Measurements from ENCODE around the gene PLD4. TPM values are rescaled to one million over a fixed set of nuclear protein-coding genes. Genes with fewer than 3 reads are reported as not detected.
"Not testable (repeated sequence)": the region's sequence is repeated elsewhere in the genome, so short reads cannot be mapped to it uniquely, and the experiment has no call there.

PLD4 gene
- total and polyA plus RNA-seq, 4 experiments from 2014 or later, result 0.68 TPM; not detected in 3

DNA sequence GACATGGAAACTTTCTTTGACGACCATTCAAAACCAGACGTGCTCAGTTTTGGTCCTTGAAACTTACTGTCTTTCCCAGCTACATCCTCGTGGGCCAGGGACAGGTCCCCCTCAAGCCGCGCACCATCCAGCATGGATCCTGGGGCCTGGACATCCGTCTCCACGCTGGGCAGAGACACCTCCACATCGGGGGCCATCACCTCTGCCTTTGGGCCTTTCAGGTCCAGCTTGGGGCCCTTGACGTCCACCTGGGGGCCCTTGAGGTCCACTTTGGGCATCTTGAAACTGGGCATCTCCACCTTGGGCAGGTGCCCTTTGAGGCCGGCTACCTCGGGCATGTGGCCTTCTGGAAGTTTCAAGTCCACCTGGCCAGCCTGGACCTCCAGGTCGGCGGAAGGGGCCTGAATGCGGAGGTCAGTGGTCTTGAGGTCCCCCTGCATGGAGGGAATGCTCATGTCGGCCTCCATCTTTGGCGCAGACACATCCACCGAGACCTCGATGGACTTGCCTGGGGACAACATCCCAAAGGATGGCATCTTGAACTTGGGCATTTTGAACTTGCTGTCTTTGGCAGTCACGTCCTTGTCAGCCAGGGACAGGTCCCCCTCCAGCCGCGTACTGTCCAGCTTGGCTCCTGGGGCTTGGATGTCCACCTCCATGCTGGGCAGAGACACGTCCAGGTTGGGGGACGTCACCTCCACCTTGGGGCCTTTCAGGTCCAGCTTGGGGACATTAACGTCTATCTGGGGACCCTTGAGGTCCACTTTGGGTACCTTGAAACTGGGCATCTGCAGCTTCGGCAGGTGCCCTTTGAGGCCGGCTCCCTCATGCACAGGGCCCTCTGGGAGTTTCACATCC lies 17.1 kb downstream of the PLD4 start:
- Histone ChIP-seq H3K4me1 (ENCODE audit: insufficient read depth, low read length) (no peaks in the 10 kb centered on the region), H3K4me3 (ENCODE audit: low read length in 2 of 2) (no peak overlapping the region), H3K27ac (ENCODE audit: low read depth, low read length) (no peak overlapping the region), H3K9me3 (ENCODE audit: control insufficient read depth in 1 of 2, low read length in 2 of 2) (no peaks in the 10 kb centered on the region), H3K27me3 (ENCODE audit: insufficient read depth, low read length) (no peaks in the 10 kb centered on the region), H3K36me3 (ENCODE audit: insufficient read depth, low read length) (no peaks in the 10 kb centered on the region)
- H3K9me3 Mint-ChIP-seq, result no peaks in the 10 kb centered on the region
- no peak overlapping the region for H3K4me3 Mint-ChIP-seq
- no peaks in the 10 kb centered on the region for H3K36me3 Mint-ChIP-seq
- H3K27ac Mint-ChIP-seq, result no peak overlapping the region
- peaks cover 4 to 6% of the 10 kb centered on the region in 2 donors for H3K27me3 Mint-ChIP-seq
- ChIA-PET CTCF (ENCODE audit: partially characterized antibody) (no interaction called here), POLR2A (ENCODE audit: partially characterized antibody) (no interaction called here)
- H3K4me1 Mint-ChIP-seq, result no peaks in the 10 kb centered on the region
- DNase-seq, result no peak
- intact Hi-C loops (cut with micrococcal nuclease), result no loop called here

GRCh38 chr14:104942586-104942985 lies 17.9 kb downstream of the PLD4 start:
- H3K4me3 ChIP-seq (ENCODE audit: low read length in 2 of 2), result no peak overlapping the region
- POLR2A ChIA-PET (ENCODE audit: partially characterized antibody), result no interaction called here
- H3K9me3 Mint-ChIP-seq, result no peaks in the 10 kb centered on the region
- no peaks in the 10 kb centered on the region for H3K27me3 ChIP-seq (ENCODE audit: insufficient read depth, low read length)
- peaks cover 3 to 4% of the 10 kb centered on the region in 2 donors for H3K27me3 Mint-ChIP-seq
- H3K27ac Mint-ChIP-seq, result no peak overlapping the region
- H3K4me1 ChIP-seq (ENCODE audit: insufficient read depth, low read length), result no peaks in the 10 kb centered on the region
- H3K9me3 ChIP-seq (ENCODE audit: control insufficient read depth in 1 of 2, low read length in 2 of 2), result no peaks in the 10 kb centered on the region
- intact Hi-C loops (cut with micrococcal nuclease), result no loop called here
- no peak overlapping the region for H3K4me3 Mint-ChIP-seq
- H3K27ac ChIP-seq (ENCODE audit: low read depth, low read length), result no peak overlapping the region
- no peaks in the 10 kb centered on the region for H3K36me3 Mint-ChIP-seq
- CTCF ChIA-PET (ENCODE audit: partially characterized antibody), result no interaction called here
- DNase-seq, result no peak
- H3K36me3 ChIP-seq (ENCODE audit: insufficient read depth, low read length), result no peaks in the 10 kb centered on the region
- H3K4me1 Mint-ChIP-seq, result no peaks in the 10 kb centered on the region

GRCh38 chr14:104943216-104944015 lies 18.7 kb downstream of the PLD4 start:
- H3K27me3 ChIP-seq (ENCODE audit: insufficient read depth, low read length); H3K36me3 ChIP-seq (ENCODE audit: insufficient read depth, low read length); H3K27ac Mint-ChIP-seq; H3K9me3 Mint-ChIP-seq; H3K4me3 ChIP-seq (ENCODE audit: low read length in 2 of 2); H3K27ac ChIP-seq (ENCODE audit: low read depth, low read length); intact Hi-C loops (cut with micrococcal nuclease); POLR2A ChIA-PET (ENCODE audit: partially characterized antibody); H3K4me3 Mint-ChIP-seq; DNase-seq; H3K36me3 Mint-ChIP-seq; H3K9me3 ChIP-seq (ENCODE audit: control insufficient read depth in 1 of 2, low read length in 2 of 2); H3K4me1 ChIP-seq (ENCODE audit: insufficient read depth, low read length); H3K4me1 Mint-ChIP-seq; CTCF ChIA-PET (ENCODE audit: partially characterized antibody); H3K27me3 Mint-ChIP-seq: not testable (repeated sequence)

DNA sequence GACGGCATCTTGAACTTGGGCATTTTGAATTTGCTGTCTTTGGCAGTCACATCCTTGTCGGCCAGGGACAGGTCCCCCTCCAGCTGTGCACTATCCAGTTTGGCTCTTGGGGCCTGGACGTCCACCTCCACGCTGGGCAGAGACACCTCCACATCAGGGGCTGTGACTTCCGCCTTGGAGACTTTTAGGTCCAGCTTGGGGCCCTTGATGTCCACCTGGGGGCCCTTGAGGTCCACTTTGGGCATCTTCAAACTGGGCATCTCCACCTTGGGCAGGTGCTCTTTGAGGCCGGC lies 19.3 kb downstream of the PLD4 start:
- intact Hi-C loops (cut with micrococcal nuclease); H3K36me3 Mint-ChIP-seq; H3K27me3 Mint-ChIP-seq; H3K27ac Mint-ChIP-seq; H3K9me3 Mint-ChIP-seq; DNase-seq; H3K9me3 ChIP-seq (ENCODE audit: control insufficient read depth in 1 of 2, low read length in 2 of 2); H3K4me3 ChIP-seq (ENCODE audit: low read length in 2 of 2); H3K4me1 ChIP-seq (ENCODE audit: insufficient read depth, low read length); POLR2A ChIA-PET (ENCODE audit: partially characterized antibody); H3K4me3 Mint-ChIP-seq; H3K4me1 Mint-ChIP-seq; H3K36me3 ChIP-seq (ENCODE audit: insufficient read depth, low read length); H3K27ac ChIP-seq (ENCODE audit: low read depth, low read length); H3K27me3 ChIP-seq (ENCODE audit: insufficient read depth, low read length); CTCF ChIA-PET (ENCODE audit: partially characterized antibody): not testable (repeated sequence)

- intact Hi-C loops (cut with micrococcal nuclease); H3K36me3 ChIP-seq (ENCODE audit: insufficient read depth, low read length); H3K27me3 ChIP-seq (ENCODE audit: insufficient read depth, low read length); H3K4me1 Mint-ChIP-seq; H3K4me3 ChIP-seq (ENCODE audit: low read length in 2 of 2); CTCF ChIA-PET (ENCODE audit: partially characterized antibody); H3K27me3 Mint-ChIP-seq; H3K27ac ChIP-seq (ENCODE audit: low read depth, low read length); POLR2A ChIA-PET (ENCODE audit: partially characterized antibody); H3K4me1 ChIP-seq (ENCODE audit: insufficient read depth, low read length); DNase-seq; H3K27ac Mint-ChIP-seq; H3K9me3 ChIP-seq (ENCODE audit: control insufficient read depth in 1 of 2, low read length in 2 of 2); H3K4me3 Mint-ChIP-seq; H3K9me3 Mint-ChIP-seq; H3K36me3 Mint-ChIP-seq: not testable (repeated sequence)
Measured at GRCh38 chr14:104944436-104945205, 19.9 kb downstream of the PLD4 start.

- H3K27me3 ChIP-seq (ENCODE audit: insufficient read depth, low read length); H3K4me3 ChIP-seq (ENCODE audit: low read length in 2 of 2); H3K27ac Mint-ChIP-seq; CTCF ChIA-PET (ENCODE audit: partially characterized antibody); H3K4me3 Mint-ChIP-seq; POLR2A ChIA-PET (ENCODE audit: partially characterized antibody); intact Hi-C loops (cut with micrococcal nuclease); H3K4me1 Mint-ChIP-seq; H3K27ac ChIP-seq (ENCODE audit: low read depth, low read length); H3K36me3 Mint-ChIP-seq; H3K9me3 Mint-ChIP-seq; DNase-seq; H3K9me3 ChIP-seq (ENCODE audit: control insufficient read depth in 1 of 2, low read length in 2 of 2); H3K36me3 ChIP-seq (ENCODE audit: insufficient read depth, low read length); H3K27me3 Mint-ChIP-seq; H3K4me1 ChIP-seq (ENCODE audit: insufficient read depth, low read length): not testable (repeated sequence)
Measured at GRCh38 chr14:104945266-104945665, 20.6 kb downstream of the PLD4 start.

DNA sequence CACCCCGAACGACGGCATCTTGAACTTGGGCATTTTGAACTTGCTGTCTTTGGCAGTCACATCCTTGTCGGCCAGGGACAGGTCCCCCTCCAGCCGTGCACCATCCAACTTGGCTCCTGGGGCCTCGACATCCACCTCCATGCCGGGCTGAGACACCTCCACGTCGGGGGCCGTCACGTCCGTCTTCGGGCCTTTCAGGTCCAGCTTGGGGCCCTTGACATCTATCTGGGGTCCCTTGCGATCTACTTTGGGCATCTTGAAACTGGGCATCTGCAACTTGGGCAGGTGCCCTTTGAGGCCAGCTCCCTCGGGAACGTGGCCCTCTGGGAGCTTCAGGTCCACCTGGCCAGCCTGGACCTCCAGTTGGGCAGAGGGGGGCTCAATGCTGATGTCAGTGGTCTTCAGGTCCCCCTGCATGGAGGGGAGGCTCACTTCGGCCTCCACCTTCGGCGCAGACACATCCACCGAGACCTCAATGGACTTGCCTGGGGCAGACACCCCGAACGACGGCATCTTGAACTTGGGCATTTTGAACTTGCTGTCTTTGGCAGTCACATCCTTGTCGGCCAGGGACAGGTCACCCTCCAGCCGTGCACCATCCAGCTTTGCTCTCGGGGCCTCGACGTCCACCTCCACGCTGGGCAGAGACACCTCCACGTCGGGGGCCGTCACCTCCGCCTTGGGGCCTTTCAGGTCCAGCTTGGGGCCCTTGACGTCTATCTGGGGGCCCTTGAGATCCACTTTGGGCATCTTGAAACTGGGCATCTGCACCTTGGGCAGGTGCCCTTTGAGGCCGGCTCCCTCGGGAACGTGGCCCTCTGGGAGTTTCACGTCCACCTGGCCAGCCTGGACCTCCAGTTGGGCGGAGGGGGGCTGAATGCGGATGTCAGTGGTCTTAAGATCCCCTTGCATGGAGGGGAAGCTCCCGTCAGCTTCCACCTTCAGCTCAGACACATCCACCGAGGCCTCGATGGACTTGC lies 21.6 kb downstream of the PLD4 start:
- H3K4me3 Mint-ChIP-seq; H3K9me3 ChIP-seq (ENCODE audit: control insufficient read depth in 1 of 2, low read length in 2 of 2); H3K27me3 Mint-ChIP-seq; DNase-seq; CTCF ChIA-PET (ENCODE audit: partially characterized antibody); intact Hi-C loops (cut with micrococcal nuclease); H3K9me3 Mint-ChIP-seq; H3K27ac Mint-ChIP-seq; H3K27me3 ChIP-seq (ENCODE audit: insufficient read depth, low read length); H3K4me3 ChIP-seq (ENCODE audit: low read length in 2 of 2); H3K27ac ChIP-seq (ENCODE audit: low read depth, low read length); H3K36me3 Mint-ChIP-seq; H3K4me1 Mint-ChIP-seq; POLR2A ChIA-PET (ENCODE audit: partially characterized antibody); H3K4me1 ChIP-seq (ENCODE audit: insufficient read depth, low read length); H3K36me3 ChIP-seq (ENCODE audit: insufficient read depth, low read length): not testable (repeated sequence)
